HG02571 (cell line): ENCODE measurements around the gene C1QTNF3.
"Not testable (repeated sequence)": the region's sequence is repeated elsewhere in the genome, so short reads cannot be mapped to it uniquely, and the experiment has no call there.

Experiments used
- ATAC-seq: cut with Tn5 transposase; IDR thresholded peaks from one replicate; pipeline ENCODE4 v1.9.1; 2021; ENCODE audit warnings: mild to moderate bottlenecking, moderate library complexity; ENCODE audit not compliant: unreplicated experiment

The C1QTNF3 gene

GRCh38 chr5:34053133-34053532 is 10.1 kb upstream of the C1QTNF3 start:
- no peak for ATAC-seq

- ATAC-seq: no peak
Observed at GRCh38 chr5:34051374-34051980, 8.5 kb upstream of the C1QTNF3 start.

GRCh38 chr5:34047774-34048572 is 5.0 kb upstream of the C1QTNF3 start:
- ATAC-seq: no peak

GRCh38 chr5:34047143-34047542 is 4.1 kb upstream of the C1QTNF3 start:
- ATAC-seq: no peak

- ATAC-seq: no peak
Observed at GRCh38 chr5:34045996-34046395, 3.0 kb upstream of the C1QTNF3 start.

- no peak for ATAC-seq
Observed at GRCh38 chr5:34045023-34045422, 2.0 kb upstream of the C1QTNF3 start.

GRCh38 chr5:34042321-34042720 is 692 bp downstream of the C1QTNF3 start:
- no peak for ATAC-seq

GRCh38 chr5:34041247-34041972 is 1.6 kb downstream of the C1QTNF3 start:
- no peak for ATAC-seq

- ATAC-seq: no peak
Observed at GRCh38 chr5:34040472-34040871, 2.5 kb downstream of the C1QTNF3 start.

GRCh38 chr5:34039398-34040157 is 3.4 kb downstream of the C1QTNF3 start:
- ATAC-seq: no peak

- ATAC-seq: no peak
Observed at GRCh38 chr5:34038838-34039237, 4.2 kb downstream of the C1QTNF3 start.

- ATAC-seq: no peak
Observed at GRCh38 chr5:34038390-34038789, 4.6 kb downstream of the C1QTNF3 start.

GRCh38 chr5:34037726-34038125 is 5.3 kb downstream of the C1QTNF3 start:
- no peak for ATAC-seq

- no peak for ATAC-seq
Observed at GRCh38 chr5:34035756-34036155, 7.3 kb downstream of the C1QTNF3 start.

- no peak for ATAC-seq
Observed at GRCh38 chr5:34034534-34035327, 8.3 kb downstream of the C1QTNF3 start.

GRCh38 chr5:34031966-34032365 is 11.0 kb downstream of the C1QTNF3 start:
- ATAC-seq: no peak

- ATAC-seq: no peak
Observed at GRCh38 chr5:34031117-34031516, 11.9 kb downstream of the C1QTNF3 start.

GRCh38 chr5:34030585-34030984 is 12.4 kb downstream of the C1QTNF3 start:
- ATAC-seq: not testable (repeated sequence)

- no peak for ATAC-seq
Observed at GRCh38 chr5:34030048-34030447, 13.0 kb downstream of the C1QTNF3 start.

GRCh38 chr5:34028349-34028748 is 14.7 kb downstream of the C1QTNF3 start:
- no peak for ATAC-seq
